NCI-H2196 treated with DMSO at 0.1 percent for 48 hours (cell line): ENCODE data around the gene APOL1.
"Not testable (repeated sequence)": the region's sequence is repeated elsewhere in the genome, so short reads cannot be mapped to it uniquely, and the experiment has no call there.

ENCODE experiments used
- DNase-seq: peaks from one replicate; lab custom pipeline; 2025; ENCODE audit not compliant: unreplicated experiment; lab: John Stamatoyannopoulos, UW

Gene APOL1

GRCh38 chr22:36225333-36225922 lies 27.5 kb upstream of the APOL1 start:
- DNase-seq: no peak

- DNase-seq: no peak
These were observed 26.7 kb upstream of the APOL1 start for GRCh38 chr22:36226189-36226588.

DNA sequence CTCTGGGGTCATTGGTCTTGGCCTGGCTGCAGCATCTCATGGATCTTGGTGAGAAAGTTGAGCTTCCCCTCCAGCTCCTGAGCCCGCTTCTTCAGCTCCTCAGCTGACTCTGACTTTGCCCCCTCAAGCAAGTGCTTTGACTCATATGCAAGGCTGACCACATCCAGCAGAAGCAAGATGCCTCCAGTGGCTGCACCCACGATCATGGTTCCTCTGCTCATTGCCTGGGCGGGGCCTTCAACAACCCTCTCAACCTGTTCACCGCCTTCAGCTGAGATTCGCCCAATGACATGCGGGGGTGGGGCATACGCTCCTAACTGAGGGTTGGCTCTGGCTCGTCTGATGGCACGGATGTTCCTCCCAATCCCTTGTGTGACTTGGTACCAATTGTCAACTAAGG lies 25.5 kb upstream of the APOL1 start:
- no peak for DNase-seq

DNA sequence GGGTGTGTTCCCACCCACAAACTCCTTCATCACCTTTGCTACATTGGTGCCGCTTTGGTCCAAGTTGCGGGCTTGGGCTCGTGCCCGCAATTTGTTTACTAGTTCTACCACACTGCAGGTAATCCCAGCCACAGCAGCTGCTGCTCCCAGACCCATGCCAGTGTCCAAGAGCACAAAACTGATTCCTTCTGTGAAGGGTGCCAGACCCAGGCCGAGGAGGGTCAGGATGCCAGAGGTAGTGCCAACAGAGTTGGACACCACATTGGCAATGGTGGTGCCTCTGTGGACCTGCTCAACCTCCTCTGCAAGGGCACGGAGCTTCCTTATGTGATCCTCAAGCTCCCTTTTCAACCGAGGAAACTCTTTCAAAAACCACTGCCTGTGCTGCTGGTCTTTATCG lies 25.1 kb upstream of the APOL1 start:
- DNase-seq: no peak

DNA sequence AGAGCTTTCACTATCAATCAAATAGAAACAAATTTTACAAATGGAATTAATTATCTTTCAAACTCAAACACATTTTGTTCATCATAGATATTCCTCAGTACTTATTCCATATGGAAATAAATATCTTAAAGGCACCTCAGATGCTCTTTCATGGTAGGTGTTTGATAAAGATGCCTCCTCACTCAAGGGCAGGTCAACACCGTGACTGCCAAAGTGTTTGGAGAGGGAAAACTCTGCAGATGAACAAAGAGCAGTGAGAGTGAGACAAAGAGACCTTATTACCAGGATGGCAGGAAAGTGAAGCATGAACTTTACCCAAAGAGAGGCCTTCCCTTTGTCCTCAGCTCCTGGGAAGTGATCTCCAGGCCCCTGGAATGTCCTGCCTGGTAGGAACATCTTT lies 24.6 kb upstream of the APOL1 start:
- not testable (repeated sequence) for DNase-seq

DNA sequence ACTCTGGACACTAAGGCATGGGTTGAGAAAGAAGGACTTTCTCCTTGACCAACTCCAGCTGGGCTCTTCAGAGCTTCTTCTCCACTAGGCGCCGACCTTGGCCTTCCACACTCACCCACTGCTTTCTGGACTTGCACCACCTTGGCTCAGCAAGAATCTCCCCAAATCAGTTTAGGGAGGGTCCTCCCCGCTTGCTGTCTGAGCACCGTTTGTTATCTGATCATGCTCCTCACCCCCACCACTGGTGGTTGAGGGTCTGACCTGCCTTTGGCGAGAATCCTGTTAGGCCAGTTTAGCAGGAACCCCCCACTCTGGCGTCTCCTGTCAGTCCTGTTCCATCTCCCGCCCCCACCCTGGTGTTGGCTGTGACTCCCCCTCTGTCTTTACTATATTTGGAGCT lies 24.0 kb upstream of the APOL1 start:
- DNase-seq: no peak

DNA sequence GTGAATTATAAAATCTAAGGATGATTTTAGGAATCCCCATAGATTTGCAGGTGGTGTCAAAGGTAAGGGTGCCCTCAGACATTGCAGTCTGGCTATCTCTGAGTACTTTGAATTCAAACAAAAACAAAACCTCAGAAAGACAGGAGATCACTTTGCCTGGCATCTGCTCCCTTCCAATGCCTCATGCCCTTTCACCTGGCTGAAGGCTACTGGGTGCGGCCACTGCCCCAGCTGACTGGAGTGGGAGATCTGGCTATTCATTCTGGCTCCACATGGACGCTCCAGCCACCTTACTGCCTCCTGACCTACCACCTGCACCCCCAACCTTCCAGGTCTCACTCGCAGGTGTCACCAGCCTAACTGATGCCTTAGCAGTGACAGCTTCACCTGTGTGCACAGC lies 23.3 kb upstream of the APOL1 start:
- not testable (repeated sequence) for DNase-seq

- not testable (repeated sequence) for DNase-seq
These were observed 21.9 kb upstream of the APOL1 start for GRCh38 chr22:36231051-36231450.

- DNase-seq: no peak
These were observed 20.1 kb upstream of the APOL1 start for GRCh38 chr22:36232715-36233401.

DNA sequence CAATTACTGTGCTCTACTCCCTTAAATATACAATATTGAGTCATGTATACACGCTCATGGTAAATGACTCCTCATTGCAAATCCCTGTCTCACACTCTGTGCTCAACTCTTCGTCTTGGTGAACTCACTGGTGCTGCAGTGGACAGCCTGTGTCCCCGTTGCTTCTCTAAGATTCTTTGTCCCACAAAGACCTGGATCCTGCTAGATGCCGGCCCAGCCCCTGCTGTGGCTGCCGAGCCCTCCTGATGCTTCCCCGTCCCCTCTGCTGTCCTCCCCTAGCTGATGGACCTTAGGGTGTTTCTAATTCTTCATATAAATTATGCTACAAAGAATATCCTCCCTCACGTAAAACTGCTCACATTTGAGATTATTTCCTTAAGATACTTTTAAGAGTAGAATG lies 19.1 kb upstream of the APOL1 start:
- no peak for DNase-seq

DNA sequence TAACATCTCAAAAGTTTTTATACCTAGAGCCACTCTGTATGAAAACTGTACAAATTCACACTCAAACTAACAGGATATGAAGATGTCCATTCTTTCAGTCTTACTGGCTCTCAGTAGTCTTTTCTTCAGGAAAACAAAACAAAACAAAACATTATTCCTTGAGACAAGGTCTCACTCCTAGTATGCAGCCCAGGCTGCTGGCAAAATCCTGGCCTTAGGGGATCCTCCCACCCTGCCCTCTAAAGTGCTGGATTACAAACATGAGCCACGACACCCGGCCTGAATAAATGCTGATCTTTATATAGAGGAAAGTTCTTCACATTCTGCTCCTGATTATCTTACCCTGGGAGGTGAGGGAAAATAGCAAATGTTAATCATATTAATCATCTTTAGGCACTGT lies 18.7 kb upstream of the APOL1 start:
- no peak for DNase-seq

- DNase-seq: no peak
These were observed 18.0 kb upstream of the APOL1 start for GRCh38 chr22:36234919-36235318.

- DNase-seq: no peak
These were observed 17.3 kb upstream of the APOL1 start for GRCh38 chr22:36235585-36235984.

GRCh38 chr22:36236388-36237319 lies 16.3 kb upstream of the APOL1 start:
- DNase-seq: no peak

- no peak for DNase-seq
These were observed 15.2 kb upstream of the APOL1 start for GRCh38 chr22:36237462-36238372.

DNA sequence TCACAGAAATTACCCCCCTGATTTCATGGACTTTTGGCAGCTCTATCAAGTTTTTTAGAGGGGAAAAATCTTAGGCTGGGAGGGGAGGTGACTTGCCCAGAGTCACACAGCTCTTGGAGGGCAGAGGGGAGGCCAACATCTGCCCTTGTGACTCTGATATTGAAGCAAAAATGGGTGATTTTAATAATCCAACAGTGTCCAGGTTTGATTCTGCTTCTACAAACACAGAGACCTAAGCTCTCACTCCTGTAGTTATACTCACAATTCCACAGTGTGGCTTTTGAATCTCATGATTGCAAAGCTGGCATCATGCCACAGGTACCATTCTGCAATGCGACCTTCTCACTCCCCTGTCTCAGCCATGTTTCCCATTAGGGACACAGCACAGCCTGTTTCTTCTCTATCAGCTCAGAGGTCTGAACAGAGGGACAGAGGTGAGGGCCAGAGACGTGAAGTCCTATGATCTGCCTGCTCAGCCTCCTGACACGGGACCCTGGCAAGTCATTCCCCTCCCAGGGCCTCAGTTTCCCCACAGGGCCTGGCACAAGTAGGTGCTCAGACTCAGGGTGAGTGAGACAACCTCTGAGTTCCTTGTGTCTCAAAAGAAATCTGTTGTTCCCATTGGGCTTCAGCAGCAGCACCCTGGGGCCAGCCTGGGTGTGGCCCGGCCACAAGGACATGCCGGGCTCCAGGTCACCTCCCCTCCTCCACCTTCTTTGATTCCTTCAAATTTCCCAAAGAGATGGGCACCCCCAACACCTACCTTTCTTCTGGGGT lies 14.4 kb upstream of the APOL1 start:
- DNase-seq: no peak

GRCh38 chr22:36239150-36239400 lies 13.9 kb upstream of the APOL1 start:
- DNase-seq: no peak

- peak; percentile 35 for DNase-seq
These were observed 13.3 kb upstream of the APOL1 start, which contains the start of gene APOL2 for GRCh38 chr22:36239401-36240171. Gene APOL2, minus strand, starts transcription at chr22:36239527. Its CDS starts 6,365 bp downstream, at chr22:36233162.

DNA sequence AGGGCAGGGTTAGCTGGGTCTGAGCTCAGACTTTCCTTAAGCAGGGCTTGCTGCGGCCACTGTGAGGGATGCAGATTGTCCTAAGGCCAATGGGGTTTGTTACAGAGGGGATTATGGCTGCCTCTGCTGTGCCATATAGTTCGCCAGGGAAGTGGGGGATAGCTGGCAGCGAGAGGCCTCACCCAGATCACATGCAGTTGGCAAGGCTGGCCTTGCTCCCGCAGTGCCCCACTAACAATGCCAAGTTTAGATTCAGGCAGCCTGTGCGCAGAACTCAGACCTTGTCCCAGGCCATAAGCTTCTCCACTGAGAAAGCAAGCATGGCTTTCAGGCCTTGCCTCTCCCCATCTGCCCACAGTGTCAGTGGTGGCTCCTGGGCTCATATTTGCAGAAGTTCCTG lies 8.9 kb upstream of the APOL1 start:
- DNase-seq: no peak
